NT2/D1 (cell line): ENCODE data around the gene ZBTB20.

ENCODE experiments used
- SUZ12 ChIP-seq: IDR thresholded peaks from 2 replicates; pipeline ENCODE4 v1.6.1; 2011; ENCODE audit not compliant: insufficient read length, insufficient read depth; ENCODE audit errors: extremely low read depth
- YY1 ChIP-seq: IDR thresholded peaks from 2 replicates; pipeline ENCODE4 v1.6.1; 2011; ENCODE audit not compliant: insufficient read length, insufficient read depth
- ZNF274 ChIP-seq: IDR thresholded peaks from 2 replicates; pipeline ENCODE4 v1.6.1; 2011; ENCODE audit warnings: mild to moderate bottlenecking, low read depth, low read length

- TF ChIP-seq YY1, result no peak
- no peak for TF ChIP-seq ZNF274
- TF ChIP-seq SUZ12, result no peak
Observed at GRCh38 chr3:114437897-114438296, 709.2 kb downstream of the ZBTB20 start.
